Hepatocyte (in vitro differentiated cells): ENCODE results near the gene FBXW11.

Source experiments
- CTCF ChIP-seq: fragments of 200-600 bp; sonication (generic); IDR thresholded peaks from 2 replicates; pipeline ENCODE4 v1.5.1; 2016; ENCODE audit warnings: antibody characterized with exemption, mild to moderate bottlenecking; ENCODE audit not compliant: poor library complexity
- EZH2phosphoT487 ChIP-seq: fragments of 200-600 bp; sonication (generic); IDR thresholded peaks from one replicate; pipeline ENCODE4 v1.6.1; 2018; ENCODE audit warnings: antibody characterized with exemption, mild to moderate bottlenecking, low read depth, moderate library complexity; ENCODE audit not compliant: unreplicated experiment, severe bottlenecking

- TF ChIP-seq CTCF = no peak
- no peak for TF ChIP-seq EZH2phosphoT487
Measured at GRCh38 chr5:172046593-172046992, 40.2 kb upstream of the FBXW11 start.
